Left lung (tissue), 10 donors: ENCODE results near the gene HDHD5. TPM values are rescaled to one million over a fixed set of nuclear protein-coding genes. Genes with fewer than 3 reads are reported as not detected.

Experiments
- ATAC-seq: fragments of 200-7000 bp; cut with Tn5 transposase; one replicate; pipeline ENCODE4 v1.9.1; 2020; ENCODE audit warnings: moderate library complexity
- DNase-seq, 4 donors: peaks; one replicate each; pipeline ENCODE4 v3.0.0-alpha.2; 2013 to 2020
- H3K27ac ChIP-seq, 2 donors: fragments of 200-600 bp; sonication (generic) in 1 of 2; one replicate each; pipeline versions ENCODE4 v1.5.0 to v1.8.0; 2020 to 2021
- H3K27me3 ChIP-seq, 2 donors: fragments of 200-600 bp; sonication (generic) in 1 of 2; one replicate each; pipeline versions ENCODE4 v1.5.0 to v1.8.0; 2020 to 2021
- H3K36me3 ChIP-seq, 2 donors: fragments of 200-600 bp; sonication (generic) in 1 of 2; one replicate each; pipeline versions ENCODE4 v1.5.0 to v1.8.0; 2020 to 2021
- H3K4me1 ChIP-seq, 2 donors: fragments of 200-600 bp; one replicate each; pipeline ENCODE4 v1.8.0; 2021
- H3K4me3 ChIP-seq, 2 donors: fragments of 200-600 bp; sonication (generic) in 1 of 2; one replicate each; pipeline versions ENCODE4 v1.5.0 to v1.8.0; 2020 to 2021; ENCODE audit warnings: mild to moderate bottlenecking in 1 of 2
- H3K9me3 ChIP-seq, 2 donors: fragments of 200-600 bp; sonication (generic) in 1 of 2; one replicate each; pipeline versions ENCODE4 v1.5.0 to v1.8.0; 2020 to 2021
- CTCF ChIP-seq, 2 donors: fragments of 200-600 bp; sonication (generic) in 1 of 2; IDR thresholded peaks; one replicate each; pipeline versions ENCODE4 v1.5.0 to v1.8.0; 2021; ENCODE audit warnings: antibody characterized with exemption in 2 of 2
- intact Hi-C, 2 donors: fragments of 100-400 bp; cut with DNase I; formaldehyde crosslinking; loops; one replicate each; pipeline versions ENCODE4 v1.11.2 to v1.14.2; 2022
- polyA plus RNA-seq, 6 donors: library from polyadenylated mRNA; unstranded; fragments of 120-200 nt; gene quantifications; one replicate each; pipeline ENCODE4 v1.2.1, GENCODE V29; 2013; ENCODE audit not compliant: insufficient read length in 6 of 6
- total RNA-seq, 2 donors: library from RNA; stranded (reverse); fragmentation: NEBNext Ultra II Directional; extraction: Animal tissue kit (Norgen Biotek cat#: 25700); gene quantifications; one replicate each; pipeline ENCODE4 v1.2.1, GENCODE V29; 2021
- donor health status: DM: no; HTN: yes; CAD: no.
- donor health status: DM: no; HTN: no; CAD: no.

Gene HDHD5
- total and polyA plus RNA-seq, 8 donors: 18.1 to 38.9 (median 34.1) TPM

- Histone ChIP-seq H3K36me3 (peaks cover 0 to 8% of the 10 kb centered on the region in 2 donors), H3K27me3 (no peaks in the 10 kb centered on the region), H3K4me1 (no peaks in the 10 kb centered on the region), H3K9me3 (no peaks in the 10 kb centered on the region), H3K27ac (no peak overlapping the region), H3K4me3 (no peak overlapping the region)
- TF ChIP-seq CTCF (IDR thresholded peaks at IDR 0.05): no peak
- intact Hi-C loops: no loop called here
- ATAC-seq: no peak
- DNase-seq: no peak
Observed at GRCh38 chr22:17130199-17130598, 28.9 kb downstream of the HDHD5 start.

- no peaks in the 10 kb centered on the region for H3K9me3 ChIP-seq
- ATAC-seq (peak; percentile 70), DNase-seq (peak in 3 of 4 donors; percentile 60 to 93 (median 65))
- TF ChIP-seq CTCF (IDR thresholded peaks at IDR 0.05): no peak
- H3K4me3 ChIP-seq: peak within 1 kb of the TSS; percentile 25 to 56
- no peak within 1 kb of the TSS for H3K27ac ChIP-seq
- H3K27me3 ChIP-seq: peaks cover 33 to 50% of the 10 kb centered on the region in 2 donors
- H3K4me1 ChIP-seq: peaks cover 0 to 54% of the 10 kb centered on the region in 2 donors
- H3K36me3 ChIP-seq: no peaks in the 10 kb centered on the region
- intact Hi-C loops: no loop called here
Observed at GRCh38 chr22:17121233-17122195, 37.6 kb downstream of the HDHD5 start, which contains the start of gene TMEM121B. TMEM121B (minus strand) TSS chr22:17121360; CDS start chr22:17121127, 233 bp downstream.

GRCh38 chr22:17120711-17121232 is 38.3 kb downstream of the HDHD5 start:
- Histone ChIP-seq H3K4me1 (peaks cover 0 to 62% of the 10 kb centered on the region in 2 donors), H3K9me3 (no peaks in the 10 kb centered on the region), H3K27ac (no peak overlapping the region), H3K36me3 (no peaks in the 10 kb centered on the region), H3K27me3 (peaks cover 33 to 50% of the 10 kb centered on the region in 2 donors), H3K4me3 (peak overlapping the region; percentile 25 to 56)
- DNase-seq (no peak), ATAC-seq (no peak)
- intact Hi-C loops: no loop called here
- TF ChIP-seq CTCF (IDR thresholded peaks at IDR 0.05): no peak

- Histone ChIP-seq H3K4me3 (peak overlapping the region in 1 of 2 donors; percentile 56), H3K27ac (no peak overlapping the region), H3K4me1 (peaks cover 0 to 66% of the 10 kb centered on the region in 2 donors), H3K36me3 (no peaks in the 10 kb centered on the region), H3K9me3 (no peaks in the 10 kb centered on the region), H3K27me3 (peaks cover 33 to 50% of the 10 kb centered on the region in 2 donors)
- intact Hi-C loops: no loop called here
- peak; percentile 76 for ATAC-seq
- no peak for TF ChIP-seq CTCF (IDR thresholded peaks at IDR 0.05)
- DNase-seq: peak; percentile 37 to 88 (median 65)
Observed at GRCh38 chr22:17120281-17120680, 38.8 kb downstream of the HDHD5 start.
